Ovary (tissue), 9 donors: ENCODE data around the gene ADGRB3. TPM values are rescaled to one million over a fixed set of nuclear protein-coding genes. Genes with fewer than 3 reads are reported as not detected.
"Not testable (repeated sequence)": the region's sequence is repeated elsewhere in the genome, so short reads cannot be mapped to it uniquely, and the experiment has no call there.

Source experiments
- DNase-seq, 5 donors: peaks; one replicate each; pipeline ENCODE4 v3.0.0-alpha.2; 2019 to 2020
- H3K27ac ChIP-seq, 2 donors: fragments of 200-600 bp; one replicate each; pipeline versions ENCODE4 v1.5.1 to v1.8.0; 2019 to 2022
- H3K27me3 ChIP-seq: fragments of 200-600 bp; one replicate; pipeline ENCODE4 v1.8.0; 2022
- H3K36me3 ChIP-seq: fragments of 200-600 bp; sonication (generic); one replicate; pipeline ENCODE4 v1.5.1; 2019
- H3K4me1 ChIP-seq: one replicate; pipeline ENCODE4 v1.8.1; 2013; ENCODE audit warnings: mild to moderate bottlenecking, moderate library complexity; ENCODE audit not compliant: insufficient read depth
- H3K4me3 ChIP-seq: fragments of 200-600 bp; sonication (generic); one replicate; pipeline ENCODE4 v1.5.1; 2017
- H3K9me3 ChIP-seq, 2 donors: fragments of 200-600 bp in 1 of 2; sonication (generic) in 1 of 2; one replicate each; pipeline versions ENCODE4 v1.5.1 to v1.8.1; 2013 to 2019; ENCODE audit warnings: mild to moderate bottlenecking in 1 of 2, moderate library complexity in 1 of 2
- EP300 ChIP-seq: sonication (generic); formaldehyde crosslinking; IDR thresholded peaks from one replicate; pipeline ENCODE4 v1.6.1; 2017; ENCODE audit warnings: antibody characterized with exemption
- POLR2A ChIP-seq: fragments of 450-650 bp; IDR thresholded peaks from one replicate; pipeline ENCODE4 v1.6.1; 2017; ENCODE audit warnings: antibody characterized with exemption, mild to moderate bottlenecking, moderate library complexity
- WGBS, 3 donors: extraction: QIAGEN DNeasy Blood & Tissue Kit in 1 of 3; methylation state at CpG; one replicate each; pipeline versions ENCODE4 v1.1.5 to v1.1.7; 2013 to 2017; 5-methylcytosine and 5-hydroxymethylcytosine counted together
- intact Hi-C, 4 donors: fragments of 100-400 bp; cut with DNase I; formaldehyde crosslinking; loops; one replicate each; pipeline versions ENCODE4 v1.11.0 to v1.15.1; 2022 to 2023
- polyA plus RNA-seq, 2 donors: library from polyadenylated mRNA; stranded (reverse); fragments of 200-250 nt in 1 of 2; fragments of 350-450 nt in 1 of 2; fragmentation: Illumina TruSeq in 1 of 2; extraction: RNeasy Lipid Tissue Mini Kit (QIAGEN cat#74804) in 1 of 2; gene quantifications; one replicate each; pipeline ENCODE4 v1.2.3, GENCODE V29; 2013 to 2014
- total RNA-seq, 7 donors: library from RNA; depleted of rRNA in 2 of 7; stranded (reverse); fragments of >200 nt in 2 of 7; fragmentation: NEBNext Ultra II Directional in 3 of 7; extraction: Animal tissue kit (Norgen Biotek cat#: 25700) in 3 of 7; gene quantifications; one replicate each; pipeline versions ENCODE4 v1.1.0 to v1.2.4, GENCODE V29; 2016 to 2023
- TF ChIP-seq, protein P1 (sequence below), 3 donors: fragments of 450-650 bp in 2 of 3; fragments of 200-600 bp in 1 of 3; IDR thresholded peaks; one replicate each; pipeline versions ENCODE4 v1.5.1 to v1.8.0; 2016 to 2022; ENCODE audit warnings: antibody characterized with exemption in 3 of 3, mild to moderate bottlenecking in 1 of 3
- donor health status: DM: no; HTN: no; CAD: no; lungs with moderate emphysema.
- donor health status: DM: no; HTN: no; CAD: no.
- donor health status: Bipolar disorder and iron deficiency.
- donor health status: DM: yes; HTN: yes; CAD: no.
- donor health status: DM: no; HTN: no; CAD: no.
- donor health status: DM: yes; HTN: yes; CAD: no.

Gene ADGRB3
- total and polyA plus RNA-seq, 9 donors, result 0.28 to 3.0 (median 1.4) TPM

DNA sequence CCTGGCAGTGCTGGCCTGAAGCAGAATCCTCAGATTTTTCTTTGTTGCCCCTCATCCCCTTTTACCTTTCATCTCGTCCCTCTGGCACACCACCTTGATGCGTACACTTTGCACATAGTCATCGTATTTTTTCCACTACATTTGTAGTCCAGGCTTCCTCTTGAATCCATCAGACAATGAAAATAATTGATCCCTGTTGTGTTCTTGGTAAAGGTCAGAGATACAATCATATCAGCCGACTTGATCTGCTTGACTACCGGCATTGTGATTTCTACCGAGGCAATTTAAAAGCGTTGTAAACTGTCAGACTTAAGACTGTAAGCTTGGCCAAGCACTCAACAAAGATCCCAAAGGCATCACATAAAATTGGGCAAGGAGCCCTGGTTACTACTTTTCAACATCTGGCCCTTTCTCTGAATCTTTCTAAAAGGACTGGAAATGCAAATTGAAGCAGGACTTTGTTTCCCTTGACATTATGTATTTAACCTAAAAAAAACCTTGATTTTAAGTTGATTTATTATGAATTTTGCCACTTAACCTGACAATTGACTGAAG, 649.2 kb downstream of the ADGRB3 start:
- H3K36me3 ChIP-seq, result no peaks in the 10 kb centered on the region
- no peak overlapping the region for H3K4me3 ChIP-seq
- WGBS, 3 donors, result 83 to 88% (median 86%) methylated on average over 7 of the region's 7 CpGs
- no peaks in the 10 kb centered on the region for H3K27me3 ChIP-seq
- no peaks in the 10 kb centered on the region for H3K4me1 ChIP-seq
- intact Hi-C loops, result no loop called here
- no peak for DNase-seq
- no peak overlapping the region for H3K27ac ChIP-seq
- H3K9me3 ChIP-seq, result no peaks in the 10 kb centered on the region
- TF ChIP-seq, protein P1, sequence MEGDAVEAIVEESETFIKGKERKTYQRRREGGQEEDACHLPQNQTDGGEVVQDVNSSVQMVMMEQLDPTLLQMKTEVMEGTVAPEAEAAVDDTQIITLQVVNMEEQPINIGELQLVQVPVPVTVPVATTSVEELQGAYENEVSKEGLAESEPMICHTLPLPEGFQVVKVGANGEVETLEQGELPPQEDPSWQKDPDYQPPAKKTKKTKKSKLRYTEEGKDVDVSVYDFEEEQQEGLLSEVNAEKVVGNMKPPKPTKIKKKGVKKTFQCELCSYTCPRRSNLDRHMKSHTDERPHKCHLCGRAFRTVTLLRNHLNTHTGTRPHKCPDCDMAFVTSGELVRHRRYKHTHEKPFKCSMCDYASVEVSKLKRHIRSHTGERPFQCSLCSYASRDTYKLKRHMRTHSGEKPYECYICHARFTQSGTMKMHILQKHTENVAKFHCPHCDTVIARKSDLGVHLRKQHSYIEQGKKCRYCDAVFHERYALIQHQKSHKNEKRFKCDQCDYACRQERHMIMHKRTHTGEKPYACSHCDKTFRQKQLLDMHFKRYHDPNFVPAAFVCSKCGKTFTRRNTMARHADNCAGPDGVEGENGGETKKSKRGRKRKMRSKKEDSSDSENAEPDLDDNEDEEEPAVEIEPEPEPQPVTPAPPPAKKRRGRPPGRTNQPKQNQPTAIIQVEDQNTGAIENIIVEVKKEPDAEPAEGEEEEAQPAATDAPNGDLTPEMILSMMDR (IDR thresholded peaks at IDR 0.05), result no peak
- TF ChIP-seq POLR2A (no peak), EP300 (no peak)

DNA sequence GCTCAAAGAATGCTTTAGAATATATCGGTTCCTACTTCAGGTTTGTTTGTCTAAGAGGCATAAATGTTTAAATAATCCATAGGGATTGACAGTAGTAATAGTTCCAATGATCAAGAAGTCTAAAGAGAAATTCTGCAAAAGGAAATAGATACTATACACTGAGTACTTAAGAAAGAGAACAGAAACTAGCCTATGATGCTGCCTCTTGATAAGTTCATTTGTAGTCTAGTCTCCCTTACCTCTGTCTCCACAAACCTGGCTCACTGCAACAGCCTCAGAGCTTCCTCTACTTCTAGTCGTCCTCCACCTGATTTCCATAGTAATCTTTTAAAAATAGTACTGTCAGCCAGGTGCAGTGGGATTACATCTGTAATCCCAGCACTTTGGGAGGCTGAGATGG, 650.0 kb downstream of the ADGRB3 start:
- 78 to 79% (median 79%) methylated on average over 2 of the region's 2 CpGs for WGBS, 3 donors
- no peak overlapping the region for H3K27ac ChIP-seq
- no peak for DNase-seq
- no peaks in the 10 kb centered on the region for H3K4me1 ChIP-seq
- H3K36me3 ChIP-seq, result no peaks in the 10 kb centered on the region
- intact Hi-C loops, result no loop called here
- TF ChIP-seq EP300 (no peak), POLR2A (no peak)
- TF ChIP-seq, protein P1 (IDR thresholded peaks at IDR 0.05), result no peak
- H3K9me3 ChIP-seq, result no peaks in the 10 kb centered on the region
- no peaks in the 10 kb centered on the region for H3K27me3 ChIP-seq
- H3K4me3 ChIP-seq, result no peak overlapping the region

DNA sequence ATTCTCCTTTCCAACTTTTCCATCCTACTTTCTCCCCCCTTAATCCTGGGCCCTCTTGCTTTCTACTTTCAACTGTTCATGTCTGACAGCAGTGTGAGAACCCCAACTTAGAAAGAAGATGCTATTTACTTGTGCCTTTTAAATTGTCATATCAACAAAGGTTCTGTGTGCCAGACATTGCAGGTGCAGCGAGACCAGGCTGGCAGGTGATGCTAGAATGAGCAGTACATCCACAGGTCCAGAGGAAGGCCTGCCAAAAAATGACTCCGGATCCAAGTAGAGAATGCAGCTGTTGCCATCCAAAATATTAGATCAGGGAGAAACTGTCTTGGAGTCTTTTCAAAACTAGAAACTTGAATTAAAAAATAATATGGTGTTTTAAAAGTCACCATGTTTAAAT, 651.2 kb downstream of the ADGRB3 start:
- intact Hi-C loops, result no loop called here
- DNase-seq, result no peak

GRCh38 chr6:69288198-69288597, 653.1 kb downstream of the ADGRB3 start:
- H3K9me3 ChIP-seq, H3K4me3 ChIP-seq, H3K27me3 ChIP-seq, intact Hi-C loops, H3K4me1 ChIP-seq, DNase-seq, H3K36me3 ChIP-seq, H3K27ac ChIP-seq: not testable (repeated sequence)
- 86 to 96% (median 94%) methylated on average over 5 of the region's 5 CpGs for WGBS, 3 donors

More for the DNA sequence above, 651.2 kb downstream of the ADGRB3 start:
- Histone ChIP-seq H3K27ac (no peak overlapping the region), H3K9me3 (no peaks in the 10 kb centered on the region), H3K4me1 (no peaks in the 10 kb centered on the region), H3K4me3 (no peak overlapping the region), H3K36me3 (no peaks in the 10 kb centered on the region), H3K27me3 (no peaks in the 10 kb centered on the region)
- WGBS, 3 donors, result 39 to 50% (median 49%) methylated on average over 2 of the region's 2 CpGs
- TF ChIP-seq, protein P1 (IDR thresholded peaks at IDR 0.05), result no peak
- TF ChIP-seq EP300 (no peak), POLR2A (no peak)

DNA sequence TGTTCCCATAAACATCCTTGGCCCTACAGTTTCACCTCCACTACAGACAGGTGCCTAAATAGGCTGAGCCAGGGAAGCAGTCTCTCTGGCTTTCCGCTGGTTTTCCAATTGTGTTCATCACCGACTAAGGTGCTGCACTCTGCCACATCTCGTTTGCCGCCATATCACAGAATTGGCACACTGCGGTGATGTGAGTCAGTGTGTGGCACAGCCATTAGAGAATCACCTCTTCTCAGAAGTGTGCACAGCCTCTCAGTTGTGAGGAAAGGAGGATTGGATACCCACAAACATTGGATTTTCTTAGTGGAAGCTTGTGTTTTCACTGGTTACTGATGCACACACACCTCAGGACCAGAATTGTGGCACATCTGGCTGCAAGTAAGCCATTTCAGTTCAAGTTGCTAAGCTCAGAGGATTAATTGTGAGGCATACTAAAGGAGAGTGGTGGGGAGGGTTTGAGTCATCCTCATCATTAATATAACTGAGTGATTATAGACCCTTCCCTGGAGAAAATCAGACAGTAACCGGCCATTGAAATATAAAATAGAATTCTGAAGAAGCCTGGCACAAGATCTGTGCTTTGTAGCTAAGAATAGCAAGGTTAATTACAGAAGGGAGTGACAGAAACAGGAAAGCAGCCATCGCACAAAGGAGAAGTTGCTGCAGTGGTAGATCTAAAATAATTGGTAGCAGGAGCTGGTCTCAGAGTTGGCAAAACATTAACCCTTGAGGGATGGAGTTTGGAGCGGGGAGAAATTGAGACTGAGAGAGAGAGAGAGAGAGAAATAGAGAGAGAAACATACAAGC, 654.8 kb downstream of the ADGRB3 start:
- Histone ChIP-seq H3K9me3 (no peaks in the 10 kb centered on the region), H3K4me1 (no peaks in the 10 kb centered on the region), H3K27ac (no peak overlapping the region), H3K4me3 (no peak overlapping the region), H3K27me3 (no peaks in the 10 kb centered on the region), H3K36me3 (no peaks in the 10 kb centered on the region)
- TF ChIP-seq POLR2A (no peak), EP300 (no peak)
- TF ChIP-seq, protein P1 (IDR thresholded peaks at IDR 0.05), result no peak
- DNase-seq, result no peak
- WGBS, 3 donors, result 69 to 71% (median 70%) methylated on average over 8 of the region's 8 CpGs
- intact Hi-C loops, result no loop called here
